GM12892 (cell line): ENCODE results near the gene PIGM.

Source experiments
- POLR2A ChIP-seq: IDR thresholded peaks from 2 replicates; pipeline ENCODE4 v1.6.1; 2011; ENCODE audit warnings: low read depth, low read length, control low read depth
- POLR2AphosphoS5 ChIP-seq: IDR thresholded peaks from 2 replicates; pipeline ENCODE4 v1.6.1; 2011; ENCODE audit warnings: low read depth, low read length, control low read depth
- TAF1 ChIP-seq: IDR thresholded peaks from 2 replicates; pipeline ENCODE4 v1.6.1; 2011; ENCODE audit warnings: low read depth, mild to moderate bottlenecking, control low read depth, low read length, borderline replicate concordance

- TF ChIP-seq POLR2A (no peak), POLR2AphosphoS5 (no peak), TAF1 (no peak)
Observed at GRCh38 chr1:159985473-159985872, 46.3 kb downstream of the PIGM start.
